GM18867 (cell line): ENCODE data around the gene GOLGA7B.
A peak's percentile ranks its signal among the peaks of the same experiment; 100 is the strongest.

Experiments
- ATAC-seq: cut with Tn5 transposase; IDR thresholded peaks from one replicate; pipeline ENCODE4 v1.9.1; 2021; ENCODE audit warnings: mild to moderate bottlenecking, moderate library complexity; ENCODE audit not compliant: unreplicated experiment

GOLGA7B gene

GRCh38 chr10:97866524-97867219, 17.0 kb downstream of the GOLGA7B start:
- ATAC-seq, result no peak

GRCh38 chr10:97867220-97867800, 17.7 kb downstream of the GOLGA7B start:
- ATAC-seq, result no peak

DNA sequence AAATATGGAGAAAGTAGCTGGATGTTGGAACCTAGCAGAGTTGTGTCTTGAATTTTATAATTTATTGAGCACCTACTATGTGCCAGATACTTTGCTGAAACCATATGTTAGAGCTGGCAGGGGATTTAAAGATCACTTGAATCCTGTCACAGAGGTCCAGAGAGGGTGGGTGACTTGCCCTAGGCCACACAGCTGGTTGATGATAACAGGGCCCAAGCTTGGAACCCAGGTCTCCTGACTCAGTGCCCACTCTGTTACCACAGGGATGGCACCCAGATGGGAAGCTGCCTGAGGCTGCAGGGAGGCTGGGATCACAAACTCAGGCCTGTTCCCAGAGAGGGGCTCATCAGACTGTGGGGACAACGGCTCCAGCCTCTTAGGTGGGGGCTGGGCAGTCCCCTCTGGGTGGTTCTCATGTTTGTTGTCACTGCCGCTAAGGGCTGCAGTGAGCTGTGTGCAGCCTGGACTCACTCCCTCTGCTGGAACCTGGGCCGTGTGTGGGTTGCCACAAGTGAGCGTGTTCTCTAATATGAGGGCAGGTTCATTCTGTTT, 18.6 kb downstream of the GOLGA7B start:
- no peak for ATAC-seq

GRCh38 chr10:97869091-97870042, 19.7 kb downstream of the GOLGA7B start:
- ATAC-seq, result peak; percentile 98

- no peak for ATAC-seq
Measured at GRCh38 chr10:97870990-97871389, 21.3 kb downstream of the GOLGA7B start.

GRCh38 chr10:97873569-97873968, 23.9 kb downstream of the GOLGA7B start:
- ATAC-seq, result no peak

- ATAC-seq, result no peak
Measured at GRCh38 chr10:97874332-97874731, 24.7 kb downstream of the GOLGA7B start.

GRCh38 chr10:97875391-97875790, 25.7 kb downstream of the GOLGA7B start:
- ATAC-seq, result no peak

DNA sequence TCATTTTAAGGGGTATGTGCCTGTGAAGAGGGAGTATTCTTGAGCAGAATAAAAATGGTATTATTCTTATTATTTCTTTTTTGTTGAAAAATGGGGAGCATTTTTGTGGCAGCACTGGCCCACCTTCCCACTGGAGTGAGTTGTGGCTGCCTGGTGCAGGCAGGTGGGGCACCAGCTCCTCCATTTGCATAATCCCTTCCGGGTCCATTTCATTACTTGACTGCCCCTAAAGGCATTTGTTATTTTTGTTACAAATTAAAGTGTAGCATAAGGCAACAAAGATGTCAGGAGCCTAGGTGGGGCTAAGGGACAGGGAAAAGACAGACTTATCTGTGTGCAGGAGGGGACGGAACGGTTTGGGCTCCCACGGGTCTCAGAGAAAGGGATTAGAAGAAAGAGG, 26.8 kb downstream of the GOLGA7B start:
- no peak for ATAC-seq

GRCh38 chr10:97879241-97879640, 29.6 kb downstream of the GOLGA7B start:
- no peak for ATAC-seq

DNA sequence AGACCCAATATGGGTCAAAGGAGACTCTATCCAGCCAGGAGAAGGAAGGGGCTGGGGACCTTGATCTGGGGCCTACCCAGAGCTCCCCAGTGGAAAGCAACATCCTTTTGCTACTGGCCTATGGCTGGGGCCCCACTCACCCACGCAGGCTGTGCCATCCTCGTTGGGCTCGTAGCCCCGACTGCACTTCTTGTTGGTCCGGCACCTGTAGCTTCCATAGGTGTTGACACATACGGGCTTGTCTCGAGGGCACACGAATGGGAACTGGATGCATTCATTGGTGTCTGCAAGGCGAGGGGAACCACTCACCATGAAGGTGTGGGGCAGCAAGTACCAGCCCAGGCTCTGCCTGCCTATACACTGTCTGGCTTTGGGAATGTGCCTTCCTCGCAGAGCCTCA, 30.5 kb downstream of the GOLGA7B start:
- no peak for ATAC-seq

- ATAC-seq, result no peak
Measured at GRCh38 chr10:97882142-97883091, 32.8 kb downstream of the GOLGA7B start.

DNA sequence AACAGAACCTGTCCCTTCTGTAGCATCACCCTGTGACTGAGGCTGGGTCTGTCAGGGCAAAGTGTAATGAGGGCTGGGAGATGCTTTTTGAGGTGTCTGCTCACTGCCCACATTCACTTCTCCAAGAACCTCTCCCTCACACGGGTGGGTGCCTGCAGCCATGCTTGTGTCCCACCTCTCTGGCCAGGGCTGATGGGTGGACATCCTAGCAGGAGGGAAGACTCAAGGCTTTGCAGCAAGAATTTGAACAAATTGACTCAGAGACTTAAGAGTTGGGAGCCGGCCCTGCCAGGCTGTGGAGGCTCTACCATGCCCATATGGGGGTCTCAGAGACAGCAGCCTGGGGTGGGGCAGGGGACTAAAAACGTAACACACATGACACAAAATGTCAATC, 33.4 kb downstream of the GOLGA7B start:
- no peak for ATAC-seq

DNA sequence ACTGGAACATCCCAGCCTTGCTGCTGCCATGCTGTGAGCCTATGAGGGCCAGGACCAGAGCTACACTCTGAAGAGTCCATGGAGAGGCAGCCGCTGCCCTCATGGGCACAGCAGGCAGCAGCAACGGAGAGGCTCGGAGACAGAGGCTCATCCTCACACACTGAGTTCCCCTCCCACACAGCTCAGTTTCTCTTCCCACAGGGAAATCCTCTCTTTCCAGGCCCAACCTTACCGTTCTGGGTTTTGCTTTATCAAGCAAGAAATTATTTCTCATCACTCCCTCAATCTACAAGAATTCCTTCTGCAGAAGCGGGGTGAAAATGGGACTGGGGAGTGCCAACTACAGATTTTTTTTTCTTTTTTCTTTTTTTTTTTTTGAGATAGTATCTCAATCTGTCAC, 36.6 kb downstream of the GOLGA7B start:
- no peak for ATAC-seq

- ATAC-seq, result no peak
Measured at GRCh38 chr10:97887399-97887798, 37.8 kb downstream of the GOLGA7B start.

GRCh38 chr10:97888134-97888533, 38.5 kb downstream of the GOLGA7B start:
- no peak for ATAC-seq

DNA sequence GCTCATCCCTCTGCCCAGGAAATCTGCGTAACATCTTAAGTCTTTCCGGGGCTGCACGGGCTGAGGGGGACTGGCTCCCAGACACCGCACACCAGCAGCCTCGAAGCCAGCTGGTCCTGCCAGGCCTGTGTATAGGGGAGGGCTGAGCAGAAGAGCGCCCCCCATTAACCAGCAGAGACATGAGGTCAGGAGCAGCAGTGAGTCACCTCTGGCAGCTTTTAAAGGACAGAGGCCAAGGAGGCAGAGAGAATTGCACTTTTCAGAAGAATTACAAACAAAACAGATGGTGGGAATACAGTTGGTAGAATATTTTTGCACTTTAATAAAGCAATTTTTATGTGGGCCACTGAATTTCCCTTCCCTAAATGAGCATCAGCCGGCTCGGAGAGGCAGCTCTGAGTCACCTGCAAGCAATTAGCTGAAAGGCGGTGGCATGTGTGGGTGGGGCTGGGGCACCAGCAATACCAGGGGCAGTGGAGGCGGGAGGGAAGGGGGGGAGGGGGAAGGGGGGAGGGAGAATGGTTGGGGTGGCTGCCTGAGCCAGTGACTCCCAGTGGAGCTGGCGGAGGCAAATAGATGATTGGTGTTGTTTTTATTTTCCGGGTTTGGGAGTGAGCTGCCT, 39.1 kb downstream of the GOLGA7B start:
- ATAC-seq, result no peak

DNA sequence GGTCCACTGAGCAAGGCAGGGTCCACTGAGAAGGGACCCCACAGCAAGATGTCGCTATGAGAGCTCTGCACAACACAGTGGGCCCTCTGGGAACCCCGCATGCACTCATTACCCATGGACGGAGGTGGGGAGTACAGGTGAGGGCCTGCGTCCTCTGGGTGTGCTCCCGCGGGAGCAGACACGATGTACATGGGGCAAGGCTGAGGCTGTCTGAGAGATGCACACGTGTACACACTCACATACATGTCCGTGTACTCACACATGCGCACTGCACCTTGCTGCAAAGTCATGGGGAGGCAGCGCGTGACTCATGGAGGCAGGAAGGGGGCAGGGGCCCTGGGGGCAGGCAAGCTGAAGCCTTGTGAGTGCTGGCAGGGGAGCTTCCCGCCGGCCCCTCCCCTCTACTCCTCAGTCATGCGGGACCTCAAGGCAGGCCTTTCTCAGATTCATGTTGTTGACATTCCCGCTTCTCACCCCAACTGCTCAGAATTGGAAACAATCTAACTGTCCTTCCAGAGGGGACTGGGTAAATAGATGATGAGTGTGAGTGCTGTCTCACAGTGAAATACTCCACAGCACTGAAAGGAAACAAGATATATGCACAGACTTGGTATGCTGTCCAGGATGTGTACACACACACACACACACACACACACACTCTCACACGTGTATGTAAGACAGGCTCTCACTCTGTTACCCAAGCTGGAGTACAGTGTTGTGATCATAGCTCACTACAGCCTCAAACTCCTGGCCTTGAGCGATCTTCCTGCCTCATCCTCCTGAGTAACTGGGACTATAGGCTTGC, 40.0 kb downstream of the GOLGA7B start:
- ATAC-seq, result no peak
